ENCODE results near the gene ARMCX2.

GRCh38 chrX:101691835-101692234, 32.2 kb upstream of the ARMCX2 start:
- TF ChIP-seq, protein P1, sequence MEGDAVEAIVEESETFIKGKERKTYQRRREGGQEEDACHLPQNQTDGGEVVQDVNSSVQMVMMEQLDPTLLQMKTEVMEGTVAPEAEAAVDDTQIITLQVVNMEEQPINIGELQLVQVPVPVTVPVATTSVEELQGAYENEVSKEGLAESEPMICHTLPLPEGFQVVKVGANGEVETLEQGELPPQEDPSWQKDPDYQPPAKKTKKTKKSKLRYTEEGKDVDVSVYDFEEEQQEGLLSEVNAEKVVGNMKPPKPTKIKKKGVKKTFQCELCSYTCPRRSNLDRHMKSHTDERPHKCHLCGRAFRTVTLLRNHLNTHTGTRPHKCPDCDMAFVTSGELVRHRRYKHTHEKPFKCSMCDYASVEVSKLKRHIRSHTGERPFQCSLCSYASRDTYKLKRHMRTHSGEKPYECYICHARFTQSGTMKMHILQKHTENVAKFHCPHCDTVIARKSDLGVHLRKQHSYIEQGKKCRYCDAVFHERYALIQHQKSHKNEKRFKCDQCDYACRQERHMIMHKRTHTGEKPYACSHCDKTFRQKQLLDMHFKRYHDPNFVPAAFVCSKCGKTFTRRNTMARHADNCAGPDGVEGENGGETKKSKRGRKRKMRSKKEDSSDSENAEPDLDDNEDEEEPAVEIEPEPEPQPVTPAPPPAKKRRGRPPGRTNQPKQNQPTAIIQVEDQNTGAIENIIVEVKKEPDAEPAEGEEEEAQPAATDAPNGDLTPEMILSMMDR (IDR thresholded peaks at IDR 0.05) = no peak
- TF ChIP-seq POLR2A (IDR thresholded peaks at IDR 0.05) = no peak
